Measurements from ENCODE around the gene SSR1.

GRCh38 chr6:7261032-7261841, 51.8 kb downstream of the SSR1 start:
- TF ChIP-seq CTCF (conservative IDR thresholded peaks at IDR 0.05; ENCODE audit: low read length) (no peak), EZH2phosphoT487 (IDR thresholded peaks at IDR 0.05; ENCODE audit: borderline replicate concordance) (no peak)

Measured in Loucy (cell line).